Body of pancreas (tissue), 4 donors: ENCODE measurements around the gene IL17RA.

ENCODE experiments used
- POLR2A ChIP-seq, 3 donors: fragments of 450-650 bp; IDR thresholded peaks; one replicate each; pipeline ENCODE4 v1.6.1; 2016; ENCODE audit warnings: antibody characterized with exemption in 3 of 3, mild to moderate bottlenecking in 2 of 3
- TF ChIP-seq, protein P1 (sequence below), 7 experiments: fragments of 450-650 bp in 4 of 7; fragments of 200-600 bp in 3 of 7; sonication (generic) in 3 of 7; IDR thresholded peaks; one replicate each; pipeline ENCODE4 v1.5.1; 2016 to 2019; ENCODE audit warnings: antibody characterized with exemption in 7 of 7

DNA sequence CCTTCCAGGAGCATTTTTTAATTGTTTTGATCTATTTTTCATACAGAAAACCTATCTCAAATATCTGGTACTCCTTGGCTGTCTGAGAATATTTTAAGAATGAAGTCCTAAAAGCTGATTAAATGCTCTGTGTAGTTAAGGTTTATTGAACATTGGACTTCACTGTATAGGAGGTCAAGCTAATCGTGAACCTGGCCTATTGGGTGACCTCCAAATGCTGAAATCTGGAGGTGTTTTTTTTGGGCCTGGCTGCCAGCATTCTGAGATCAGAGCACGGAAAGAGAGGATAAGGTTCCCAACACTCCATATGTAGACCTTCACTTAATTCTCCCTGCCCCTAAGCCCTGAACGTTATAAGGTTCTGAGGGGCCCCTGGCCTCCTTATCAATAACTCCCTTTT, 8.3 kb downstream of the IL17RA start:
- TF ChIP-seq, protein P1, sequence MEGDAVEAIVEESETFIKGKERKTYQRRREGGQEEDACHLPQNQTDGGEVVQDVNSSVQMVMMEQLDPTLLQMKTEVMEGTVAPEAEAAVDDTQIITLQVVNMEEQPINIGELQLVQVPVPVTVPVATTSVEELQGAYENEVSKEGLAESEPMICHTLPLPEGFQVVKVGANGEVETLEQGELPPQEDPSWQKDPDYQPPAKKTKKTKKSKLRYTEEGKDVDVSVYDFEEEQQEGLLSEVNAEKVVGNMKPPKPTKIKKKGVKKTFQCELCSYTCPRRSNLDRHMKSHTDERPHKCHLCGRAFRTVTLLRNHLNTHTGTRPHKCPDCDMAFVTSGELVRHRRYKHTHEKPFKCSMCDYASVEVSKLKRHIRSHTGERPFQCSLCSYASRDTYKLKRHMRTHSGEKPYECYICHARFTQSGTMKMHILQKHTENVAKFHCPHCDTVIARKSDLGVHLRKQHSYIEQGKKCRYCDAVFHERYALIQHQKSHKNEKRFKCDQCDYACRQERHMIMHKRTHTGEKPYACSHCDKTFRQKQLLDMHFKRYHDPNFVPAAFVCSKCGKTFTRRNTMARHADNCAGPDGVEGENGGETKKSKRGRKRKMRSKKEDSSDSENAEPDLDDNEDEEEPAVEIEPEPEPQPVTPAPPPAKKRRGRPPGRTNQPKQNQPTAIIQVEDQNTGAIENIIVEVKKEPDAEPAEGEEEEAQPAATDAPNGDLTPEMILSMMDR (IDR thresholded peaks at IDR 0.05): no peak
- no peak for TF ChIP-seq POLR2A (IDR thresholded peaks at IDR 0.05)
